GM18867 (cell line): ENCODE data around the gene TMPRSS9.
"Not testable (repeated sequence)": the region's sequence is repeated elsewhere in the genome, so short reads cannot be mapped to it uniquely, and the experiment has no call there.

Source experiments
- ATAC-seq: cut with Tn5 transposase; IDR thresholded peaks from one replicate; pipeline ENCODE4 v1.9.1; 2021; ENCODE audit warnings: mild to moderate bottlenecking, moderate library complexity; ENCODE audit not compliant: unreplicated experiment

The TMPRSS9 gene

GRCh38 chr19:2341244-2341751, 18.8 kb upstream of the TMPRSS9 start:
- ATAC-seq, result no peak

GRCh38 chr19:2341982-2342381, 18.1 kb upstream of the TMPRSS9 start:
- ATAC-seq, result no peak

- no peak for ATAC-seq
Observed at GRCh38 chr19:2342656-2343288, 17.3 kb upstream of the TMPRSS9 start.

- no peak for ATAC-seq
Observed at GRCh38 chr19:2343289-2343982, 16.6 kb upstream of the TMPRSS9 start.

- no peak for ATAC-seq
Observed at GRCh38 chr19:2344381-2344870, 15.6 kb upstream of the TMPRSS9 start.

GRCh38 chr19:2345076-2345475, 15.0 kb upstream of the TMPRSS9 start:
- no peak for ATAC-seq

GRCh38 chr19:2345794-2346663, 14.0 kb upstream of the TMPRSS9 start:
- no peak for ATAC-seq

- ATAC-seq, result not testable (repeated sequence)
Observed at GRCh38 chr19:2349818-2350217, 10.2 kb upstream of the TMPRSS9 start.

- ATAC-seq, result no peak
Observed at GRCh38 chr19:2350656-2351055, 9.4 kb upstream of the TMPRSS9 start.

GRCh38 chr19:2351591-2351990, 8.5 kb upstream of the TMPRSS9 start:
- no peak for ATAC-seq

- no peak for ATAC-seq
Observed at GRCh38 chr19:2352121-2352520, 7.9 kb upstream of the TMPRSS9 start.

GRCh38 chr19:2353159-2353886, 6.7 kb upstream of the TMPRSS9 start:
- no peak for ATAC-seq

GRCh38 chr19:2353887-2354592, 6.0 kb upstream of the TMPRSS9 start:
- no peak for ATAC-seq

GRCh38 chr19:2354670-2355069, 5.4 kb upstream of the TMPRSS9 start:
- ATAC-seq, result no peak

- ATAC-seq, result no peak
Observed at GRCh38 chr19:2355168-2356035, 4.7 kb upstream of the TMPRSS9 start.

- ATAC-seq, result no peak
Observed at GRCh38 chr19:2356036-2356646, 3.9 kb upstream of the TMPRSS9 start.

- no peak for ATAC-seq
Observed at GRCh38 chr19:2357279-2358206, 2.5 kb upstream of the TMPRSS9 start.
